Immature natural killer cell (primary cell): ENCODE results near the gene TAAR6. TPM values are rescaled to one million over a fixed set of nuclear protein-coding genes. Genes with fewer than 3 reads are reported as not detected.

Experiments
- DNase-seq, 3 donors: peaks; one replicate each; pipeline ENCODE4 v3.0.0; 2022; ENCODE audit warnings: mixed read lengths in 1 of 3
- H3K27ac Mint-ChIP-seq, 6 donors: one replicate each; pipeline ENCODE4 v1.8.0; 2020; ENCODE audit warnings: mixed read lengths in 6 of 6, mild to moderate bottlenecking in 5 of 6, inconsistent platforms in 4 of 6, moderate library complexity in 3 of 6
- H3K27me3 Mint-ChIP-seq, 3 donors: one replicate each; pipeline ENCODE4 v1.8.0; 2020 to 2021; ENCODE audit warnings: low read depth in 3 of 3, mild to moderate bottlenecking in 3 of 3, mixed read lengths in 3 of 3, moderate library complexity in 3 of 3, inconsistent platforms in 1 of 3
- H3K36me3 Mint-ChIP-seq, 3 donors: one replicate each; pipeline ENCODE4 v1.8.0; 2020; ENCODE audit warnings: mixed read lengths in 3 of 3, inconsistent platforms in 2 of 3, mild to moderate bottlenecking in 2 of 3
- H3K4me1 Mint-ChIP-seq, 2 donors: one replicate each; pipeline ENCODE4 v1.8.0; 2020; ENCODE audit warnings: inconsistent platforms in 2 of 2, mild to moderate bottlenecking in 2 of 2, mixed read lengths in 2 of 2, moderate library complexity in 1 of 2
- H3K4me3 Mint-ChIP-seq, 5 donors: one replicate each; pipeline ENCODE4 v1.8.0; 2020; ENCODE audit warnings: mild to moderate bottlenecking in 5 of 5, mixed read lengths in 5 of 5, inconsistent platforms in 3 of 5, moderate library complexity in 3 of 5
- H3K9me3 Mint-ChIP-seq, 6 donors: one replicate each; pipeline ENCODE4 v1.8.0; 2020; ENCODE audit warnings: mild to moderate bottlenecking in 6 of 6, mixed read lengths in 6 of 6, inconsistent platforms in 4 of 6, moderate library complexity in 3 of 6
- polyA plus RNA-seq, 3 donors: library from polyadenylated mRNA; unstranded; fragments of 300-500 nt; fragmentation: Illumina TruSeq; gene quantifications; one replicate each; pipeline ENCODE4 v1.2.3, GENCODE V29; 2021

The TAAR6 gene
- polyA plus RNA-seq, 3 donors from 2014 or later = not detected

DNA sequence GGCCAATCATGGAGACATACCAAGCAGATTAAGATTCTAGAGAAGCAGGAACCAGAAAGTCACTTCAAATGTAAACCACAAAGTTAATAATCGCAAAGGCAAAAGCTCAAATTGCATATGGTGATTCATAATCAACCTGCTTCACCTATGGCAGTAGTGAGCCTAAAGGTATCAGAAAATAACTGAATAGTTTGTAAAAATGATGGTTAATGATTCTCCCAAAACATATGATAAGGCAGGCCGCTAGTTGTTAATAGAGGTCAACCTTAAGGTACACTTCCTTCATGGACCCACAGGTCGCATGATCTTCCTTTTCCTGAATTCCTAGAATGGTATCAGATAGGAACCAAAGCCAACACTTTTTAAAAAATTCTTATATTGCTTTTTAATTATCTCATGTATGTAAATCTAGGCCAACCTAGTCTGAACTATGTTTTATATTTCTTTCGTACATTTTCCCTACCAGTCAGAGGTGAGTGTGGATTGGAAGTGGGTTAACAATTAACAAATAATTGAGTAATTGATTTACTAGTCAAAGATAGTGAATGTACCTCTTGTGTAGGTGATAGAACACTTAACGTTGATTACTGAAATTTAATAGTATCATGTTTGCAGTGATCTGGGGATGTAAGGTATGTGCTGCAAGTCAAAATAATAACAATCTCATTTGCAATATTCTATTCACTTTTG is 37.6 kb downstream of the TAAR6 start:
- Mint-ChIP-seq H3K27ac (no peak overlapping the region), H3K27me3 (peaks cover 2 to 14% (median 6%) of the 10 kb centered on the region in 3 donors), H3K36me3 (peaks cover 0 to 13% (median 0%) of the 10 kb centered on the region in 3 donors), H3K4me3 (no peak overlapping the region), H3K9me3 (peaks cover 0 to 4% (median 0%) of the 10 kb centered on the region in 6 donors), H3K4me1 (peaks cover 19 to 27% of the 10 kb centered on the region in 2 donors)
- no peak for DNase-seq

DNA sequence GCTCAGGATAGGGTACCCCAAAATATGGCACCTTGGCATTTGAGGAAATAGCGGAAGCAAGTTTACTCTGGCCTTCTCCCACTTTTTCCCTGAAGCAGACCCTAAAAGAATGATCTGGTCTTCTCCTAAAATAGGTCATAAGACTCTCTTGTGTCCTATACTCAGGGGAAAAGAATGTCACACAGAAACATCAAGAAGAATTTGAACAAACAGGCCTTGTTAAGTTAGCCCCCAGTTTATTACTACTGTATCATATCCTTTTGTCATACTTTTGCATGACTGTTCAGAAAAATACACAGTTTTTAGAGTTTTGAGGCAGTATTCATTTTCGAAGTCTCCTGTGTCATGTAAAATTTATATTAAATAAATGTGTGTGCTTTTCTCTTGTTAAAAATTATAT is 41.5 kb downstream of the TAAR6 start:
- H3K27ac Mint-ChIP-seq = peak overlapping the region; percentile 79 to 94 (median 89)

DNA sequence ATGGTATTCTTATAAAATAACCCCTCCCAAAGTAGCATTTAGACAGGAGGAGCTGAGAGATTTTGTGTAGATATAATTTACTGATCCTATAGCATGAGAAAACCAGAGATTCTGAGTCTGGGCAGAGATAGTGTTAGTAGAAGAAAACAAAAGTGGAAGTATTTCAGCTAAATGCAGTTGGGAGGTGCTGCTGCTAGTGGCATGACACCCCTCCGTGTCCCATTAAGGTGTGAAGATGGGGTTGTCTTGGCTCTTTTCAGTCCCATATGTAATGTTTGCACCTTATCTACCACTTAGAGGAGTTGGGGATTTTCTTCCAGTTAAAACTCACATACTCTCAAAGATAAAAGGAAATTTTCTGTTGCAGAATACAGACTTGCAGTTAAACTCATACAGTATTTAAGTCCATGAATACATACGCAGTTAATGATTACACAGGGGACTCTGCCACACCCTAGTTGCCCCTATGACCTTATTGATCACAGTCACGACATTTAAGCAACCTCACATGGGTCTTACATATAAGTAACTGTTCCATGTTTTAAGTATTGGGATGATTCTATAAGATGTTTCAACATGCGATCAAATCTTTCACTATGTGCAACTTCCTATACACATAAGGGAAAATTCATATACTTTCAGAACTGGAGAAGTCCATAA is 42.5 kb downstream of the TAAR6 start:
- peak overlapping the region; percentile 79 to 94 (median 89) for H3K27ac Mint-ChIP-seq
- no peaks in the 10 kb centered on the region for H3K9me3 Mint-ChIP-seq
- H3K4me1 Mint-ChIP-seq = peaks cover 41 to 52% of the 10 kb centered on the region in 2 donors
- peak overlapping the region; percentile 63 to 83 (median 65) for H3K4me3 Mint-ChIP-seq
- peaks cover 3 to 7% (median 4%) of the 10 kb centered on the region in 3 donors for H3K27me3 Mint-ChIP-seq
- H3K36me3 Mint-ChIP-seq = peaks cover 0 to 10% (median 0%) of the 10 kb centered on the region in 3 donors
- DNase-seq = peak; percentile 63 to 67 (median 65)

More for the DNA sequence above, 41.5 kb downstream of the TAAR6 start:
- no peak for DNase-seq
- Mint-ChIP-seq H3K36me3 (peaks cover 0 to 10% (median 0%) of the 10 kb centered on the region in 3 donors), H3K4me1 (peaks cover 41 to 52% of the 10 kb centered on the region in 2 donors), H3K4me3 (peak overlapping the region in 4 of 5 donors; percentile 63 to 83 (median 72)), H3K27me3 (peaks cover 3 to 10% (median 7%) of the 10 kb centered on the region in 3 donors), H3K9me3 (no peaks in the 10 kb centered on the region)

DNA sequence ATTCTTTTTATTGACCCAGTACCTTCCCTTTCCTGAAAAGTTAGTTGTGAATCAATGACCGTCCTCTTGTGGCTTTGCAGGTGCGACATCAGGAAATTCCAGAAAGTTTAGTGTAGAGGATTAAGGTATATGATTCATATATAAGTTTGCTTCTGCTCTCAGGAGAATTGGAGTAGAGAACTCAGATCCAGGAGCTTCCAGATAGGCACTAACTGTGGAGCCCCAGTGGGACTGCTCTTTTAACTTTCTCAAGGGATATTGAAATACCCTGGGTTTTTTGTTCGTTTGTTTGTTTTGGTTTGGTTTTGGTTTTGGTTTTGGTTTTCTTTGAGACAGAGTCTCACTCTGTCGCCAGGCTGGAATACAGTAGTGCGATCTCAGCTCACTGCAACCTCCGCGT is 44.4 kb downstream of the TAAR6 start:
- Mint-ChIP-seq H3K4me3 (peak overlapping the region; percentile 82 to 91 (median 91)), H3K9me3 (no peaks in the 10 kb centered on the region), H3K27ac (peak overlapping the region; percentile 62 to 92 (median 88)), H3K4me1 (peaks cover 41 to 52% of the 10 kb centered on the region in 2 donors), H3K27me3 (peaks cover 3 to 7% (median 4%) of the 10 kb centered on the region in 3 donors), H3K36me3 (peaks cover 0 to 4% (median 0%) of the 10 kb centered on the region in 3 donors)
- peak; percentile 43 to 48 (median 43) for DNase-seq

DNA sequence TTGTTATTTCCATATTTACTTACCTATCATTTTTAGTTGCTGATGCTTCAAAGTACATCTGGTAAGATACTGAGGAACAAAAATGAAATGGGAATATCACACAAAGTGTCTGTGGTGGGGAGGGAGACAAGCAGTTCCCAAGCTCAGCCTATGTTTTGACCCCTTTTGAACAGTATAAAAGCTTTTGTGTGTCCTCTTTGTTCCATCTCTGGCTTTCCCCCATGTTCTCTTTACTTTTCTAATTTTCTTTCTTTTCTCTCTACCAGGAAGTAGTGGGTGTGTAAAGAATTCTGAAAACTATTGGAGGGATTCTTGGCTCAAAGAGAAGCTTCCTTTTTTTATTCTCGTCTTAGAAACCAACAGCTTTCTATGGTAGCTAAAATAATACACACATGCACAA is 46.6 kb downstream of the TAAR6 start:
- Mint-ChIP-seq H3K4me1 (peaks cover 32 to 34% of the 10 kb centered on the region in 2 donors), H3K27me3 (peaks cover 0 to 9% (median 4%) of the 10 kb centered on the region in 3 donors), H3K27ac (no peak overlapping the region), H3K36me3 (no peaks in the 10 kb centered on the region), H3K9me3 (no peaks in the 10 kb centered on the region), H3K4me3 (peak overlapping the region in 1 of 5 donors; percentile 16)
- DNase-seq = no peak

Other genes with a start within 250 kb of the TAAR6 start
- gene MOXD1, start 168.8 kb upstream of the TAAR6 start, polyA plus RNA-seq = not detected
- 10 to 100 TPM; 25.5 to 37.2 (median 29.8) TPM for gene STX7, start 57.2 kb upstream of the TAAR6 start, polyA plus RNA-seq
- not detected for gene TAAR9, start 32.0 kb upstream of the TAAR6 start, polyA plus RNA-seq
- gene TAAR8, start 17.6 kb upstream of the TAAR6 start, polyA plus RNA-seq = not detected
- not detected for gene TAAR5, start 19.4 kb downstream of the TAAR6 start, polyA plus RNA-seq
- not detected for gene TAAR2, start 54.0 kb downstream of the TAAR6 start, polyA plus RNA-seq
- gene TAAR1, start 88.9 kb downstream of the TAAR6 start, polyA plus RNA-seq = not detected
- under 1 TPM in 1 of 3 donors, not detected in 2; 0.21 TPM for gene VNN1, start 143.7 kb downstream of the TAAR6 start, polyA plus RNA-seq
- 10 to 100 TPM; 46.8 to 63.6 (median 46.9) TPM for gene VNN2, start 187.6 kb downstream of the TAAR6 start, polyA plus RNA-seq
- gene SLC18B1, start 228.3 kb downstream of the TAAR6 start, polyA plus RNA-seq = 1 to 10 TPM; 4.1 to 6.0 (median 4.7) TPM
- gene RPS12, start 244.2 kb downstream of the TAAR6 start, polyA plus RNA-seq = 1,000 to 10,000 TPM in 1 of 3 donors, 100 to 1,000 TPM in 2; 551 to 1,120 (median 856) TPM